ENCODE measurements around the gene HPCAL4.

DNA sequence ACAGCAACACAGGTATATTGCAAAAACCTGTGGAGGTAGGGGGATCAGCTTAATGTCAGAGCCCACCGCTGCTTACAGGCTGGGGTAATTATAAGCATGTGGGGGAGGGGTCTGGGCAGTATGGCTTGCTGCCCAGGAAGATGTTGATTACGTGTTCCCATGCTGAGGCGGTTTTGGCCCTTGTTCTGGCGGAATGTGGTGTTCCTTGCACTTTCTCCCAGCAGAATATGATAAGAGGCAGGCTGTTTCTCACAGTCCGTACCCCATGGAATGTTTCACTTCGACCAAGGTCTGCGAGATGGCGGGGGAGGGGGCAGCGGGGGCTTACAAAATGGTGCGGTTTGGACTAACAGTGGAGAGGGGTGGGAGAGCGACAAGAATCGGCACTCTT is 9.8 kb upstream of the HPCAL4 start:
- TF ChIP-seq POLR2A (IDR thresholded peaks at IDR 0.05) = no peak
- TF ChIP-seq, protein P1, sequence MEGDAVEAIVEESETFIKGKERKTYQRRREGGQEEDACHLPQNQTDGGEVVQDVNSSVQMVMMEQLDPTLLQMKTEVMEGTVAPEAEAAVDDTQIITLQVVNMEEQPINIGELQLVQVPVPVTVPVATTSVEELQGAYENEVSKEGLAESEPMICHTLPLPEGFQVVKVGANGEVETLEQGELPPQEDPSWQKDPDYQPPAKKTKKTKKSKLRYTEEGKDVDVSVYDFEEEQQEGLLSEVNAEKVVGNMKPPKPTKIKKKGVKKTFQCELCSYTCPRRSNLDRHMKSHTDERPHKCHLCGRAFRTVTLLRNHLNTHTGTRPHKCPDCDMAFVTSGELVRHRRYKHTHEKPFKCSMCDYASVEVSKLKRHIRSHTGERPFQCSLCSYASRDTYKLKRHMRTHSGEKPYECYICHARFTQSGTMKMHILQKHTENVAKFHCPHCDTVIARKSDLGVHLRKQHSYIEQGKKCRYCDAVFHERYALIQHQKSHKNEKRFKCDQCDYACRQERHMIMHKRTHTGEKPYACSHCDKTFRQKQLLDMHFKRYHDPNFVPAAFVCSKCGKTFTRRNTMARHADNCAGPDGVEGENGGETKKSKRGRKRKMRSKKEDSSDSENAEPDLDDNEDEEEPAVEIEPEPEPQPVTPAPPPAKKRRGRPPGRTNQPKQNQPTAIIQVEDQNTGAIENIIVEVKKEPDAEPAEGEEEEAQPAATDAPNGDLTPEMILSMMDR (IDR thresholded peaks at IDR 0.05) = no peak
